Hepatocyte (in vitro differentiated cells): ENCODE results near the gene GLI3. TPM values are rescaled to one million over a fixed set of nuclear protein-coding genes. Genes with fewer than 3 reads are reported as not detected.

Experiments used
- DNase-seq: peaks from one replicate; pipeline ENCODE4 v3.0.0-alpha.2; 2016; ENCODE audit warnings: low spot score
- H2AFZ ChIP-seq: fragments of 200-600 bp; sonication (generic); 2 replicates; pipeline ENCODE4 v1.6.0; 2016; ENCODE audit warnings: antibody characterized with exemption, mild to moderate bottlenecking
- H3K27ac ChIP-seq: fragments of 200-600 bp; sonication (generic); 2 replicates; pipeline ENCODE4 v1.5.1; 2016; ENCODE audit warnings: mild to moderate bottlenecking
- H3K27me3 ChIP-seq: fragments of 200-600 bp; sonication (generic); 2 replicates; pipeline ENCODE4 v1.6.1; 2016
- H3K36me3 ChIP-seq: fragments of 200-600 bp; sonication (generic); replicated peaks from 2 replicates; pipeline ENCODE4 v1.5.1; 2016; ENCODE audit warnings: low read depth; ENCODE audit not compliant: insufficient read depth
- H3K4me1 ChIP-seq: fragments of 200-600 bp; sonication (generic); 2 replicates; pipeline ENCODE4 v1.5.1; 2016; ENCODE audit warnings: mild to moderate bottlenecking, moderate library complexity; ENCODE audit not compliant: insufficient read depth
- H3K4me2 ChIP-seq: fragments of 200-600 bp; sonication (generic); 2 replicates; pipeline ENCODE4 v1.6.0; 2016
- H3K4me3 ChIP-seq: fragments of 200-600 bp; sonication (generic); 2 replicates; pipeline ENCODE4 v1.5.1; 2016; ENCODE audit warnings: mild to moderate bottlenecking
- H3K79me2 ChIP-seq: fragments of 200-600 bp; sonication (generic); 2 replicates; pipeline ENCODE4 v1.6.0; 2017; ENCODE audit warnings: mild to moderate bottlenecking
- H3K9me2 ChIP-seq: fragments of 200-600 bp; sonication (generic); replicated peaks from 2 replicates; pipeline ENCODE4 v1.6.0; 2017; ENCODE audit warnings: mild to moderate bottlenecking; ENCODE audit not compliant: insufficient read depth
- H3K9me3 ChIP-seq: fragments of 200-600 bp; sonication (generic); 2 replicates; pipeline ENCODE4 v1.5.1; 2016; ENCODE audit warnings: low read depth, mild to moderate bottlenecking
- H4K20me1 ChIP-seq: fragments of 200-600 bp; sonication (generic); 2 replicates; pipeline ENCODE4 v1.6.0; 2016; ENCODE audit warnings: mild to moderate bottlenecking; ENCODE audit not compliant: insufficient read depth, poor library complexity, severe bottlenecking
- CTCF ChIP-seq: fragments of 200-600 bp; sonication (generic); IDR thresholded peaks from 2 replicates; pipeline ENCODE4 v1.5.1; 2016; ENCODE audit warnings: antibody characterized with exemption, mild to moderate bottlenecking; ENCODE audit not compliant: poor library complexity
- EZH2 ChIP-seq: fragments of 200-600 bp; sonication (generic); IDR thresholded peaks from 2 replicates; pipeline ENCODE4 v1.6.1; 2016; ENCODE audit warnings: antibody characterized with exemption, mild to moderate bottlenecking, borderline replicate concordance
- EZH2phosphoT487 ChIP-seq: fragments of 200-600 bp; sonication (generic); IDR thresholded peaks from one replicate; pipeline ENCODE4 v1.6.1; 2018; ENCODE audit warnings: antibody characterized with exemption, mild to moderate bottlenecking, low read depth, moderate library complexity; ENCODE audit not compliant: unreplicated experiment, severe bottlenecking
- whole genome bisulfite sequencing: methylation state at CpG from one replicate; pipeline ENCODE4 v1.1.6; 2016; ENCODE audit warnings: low lambda C conversion rate; ENCODE audit errors: missing lambda C conversion rate; 5-methylcytosine and 5-hydroxymethylcytosine counted together
- polyA plus RNA-seq: library from polyadenylated mRNA; unstranded; fragments of >200 nt; fragmentation: Nextera tagmentation; extraction: Ambion mirVana; gene quantifications from 2 replicates; pipeline ENCODE4 v1.2.1, GENCODE V29; 2016
- total RNA-seq: library from RNA; depleted of rRNA; stranded (reverse); fragments of >200 nt; gene quantifications from 2 replicates; pipeline ENCODE4 v1.2.3, GENCODE V29; 2014

The GLI3 gene
- total and polyA plus RNA-seq, 2 experiments from 2014 or later = 5.5 to 20.0 TPM

- Histone ChIP-seq H3K9me2 (no peaks in the 10 kb centered on the region), H2AFZ (no peak overlapping the region), H4K20me1 (no peaks in the 10 kb centered on the region), H3K27ac (no peak overlapping the region), H3K79me2 (peaks cover 27% of the 10 kb centered on the region), H3K4me3 (no peak overlapping the region), H3K36me3 (no peaks in the 10 kb centered on the region), H3K27me3 (no peaks in the 10 kb centered on the region), H3K4me1 (peaks cover 7% of the 10 kb centered on the region), H3K9me3 (no peaks in the 10 kb centered on the region), H3K4me2 (no peak overlapping the region)
- WGBS = 66% methylated on average over 5 of the region's 5 CpGs
- TF ChIP-seq CTCF (no peak), EZH2 (no peak), EZH2phosphoT487 (no peak)
- DNase-seq = no peak
Measured at GRCh38 chr7:42217548-42217947, 19.5 kb downstream of the GLI3 start.

DNA sequence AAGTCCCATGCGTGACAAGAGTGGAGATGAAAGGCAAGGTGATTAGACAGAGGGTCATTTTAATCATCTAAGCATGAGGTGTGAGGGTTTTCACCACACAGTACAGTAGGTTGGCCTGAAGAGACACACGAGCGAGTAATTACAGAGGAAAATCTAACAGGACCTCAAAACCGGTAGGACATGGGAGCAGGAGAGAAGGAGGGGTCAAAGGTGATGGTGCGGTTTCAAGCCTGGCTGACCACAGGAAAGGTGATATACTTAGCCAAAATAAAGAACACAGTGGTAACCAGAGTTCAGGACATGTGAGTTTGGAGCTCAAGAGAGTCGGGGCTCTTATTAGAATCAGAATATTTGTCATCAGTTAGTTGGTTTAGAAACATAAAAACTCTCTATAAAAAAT is 20.0 kb downstream of the GLI3 start:
- Histone ChIP-seq H3K79me2 (peaks cover 28% of the 10 kb centered on the region), H3K36me3 (no peaks in the 10 kb centered on the region), H3K27ac (no peak overlapping the region), H2AFZ (no peak overlapping the region), H3K9me2 (no peaks in the 10 kb centered on the region), H4K20me1 (no peaks in the 10 kb centered on the region), H3K27me3 (no peaks in the 10 kb centered on the region), H3K9me3 (no peaks in the 10 kb centered on the region), H3K4me1 (peaks cover 7% of the 10 kb centered on the region), H3K4me3 (no peak overlapping the region), H3K4me2 (no peak overlapping the region)
- WGBS = 79% methylated on average over 6 of the region's 6 CpGs
- DNase-seq = no peak
- TF ChIP-seq EZH2 (no peak), CTCF (no peak), EZH2phosphoT487 (no peak)

GRCh38 chr7:42214060-42214679 is 22.8 kb downstream of the GLI3 start:
- Histone ChIP-seq H3K79me2 (peaks cover 29% of the 10 kb centered on the region), H3K9me3 (no peaks in the 10 kb centered on the region), H3K36me3 (no peaks in the 10 kb centered on the region), H3K4me1 (no peaks in the 10 kb centered on the region), H3K4me2 (no peak overlapping the region), H3K9me2 (no peaks in the 10 kb centered on the region), H3K27me3 (no peaks in the 10 kb centered on the region), H2AFZ (no peak overlapping the region), H3K27ac (no peak overlapping the region), H4K20me1 (no peaks in the 10 kb centered on the region), H3K4me3 (no peak overlapping the region)
- DNase-seq = no peak
- TF ChIP-seq CTCF (no peak), EZH2 (no peak), EZH2phosphoT487 (no peak)
- WGBS = 82% methylated on average over 8 of the region's 8 CpGs
